ENCODE data around the gene ZNRF2.

DNA sequence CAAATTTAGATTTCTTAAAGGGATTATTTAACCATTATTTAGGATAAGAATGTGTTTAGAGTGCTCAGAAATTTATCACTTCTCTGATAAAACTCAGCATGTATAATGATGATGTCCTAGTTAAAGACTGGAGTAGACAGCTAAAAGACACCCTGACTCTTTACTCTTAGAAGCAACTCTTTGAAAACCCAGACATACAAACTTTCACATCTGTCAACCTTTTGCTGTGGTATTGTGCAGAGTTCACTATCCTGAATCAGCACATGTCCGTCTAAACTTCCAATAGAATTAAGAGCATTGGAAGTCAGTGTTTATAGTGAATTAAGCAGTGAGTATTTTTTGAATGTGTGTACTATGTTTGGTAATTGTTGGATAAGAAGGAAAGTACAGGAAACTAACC is 24.9 kb downstream of the ZNRF2 start:
- TF ChIP-seq, protein P1, sequence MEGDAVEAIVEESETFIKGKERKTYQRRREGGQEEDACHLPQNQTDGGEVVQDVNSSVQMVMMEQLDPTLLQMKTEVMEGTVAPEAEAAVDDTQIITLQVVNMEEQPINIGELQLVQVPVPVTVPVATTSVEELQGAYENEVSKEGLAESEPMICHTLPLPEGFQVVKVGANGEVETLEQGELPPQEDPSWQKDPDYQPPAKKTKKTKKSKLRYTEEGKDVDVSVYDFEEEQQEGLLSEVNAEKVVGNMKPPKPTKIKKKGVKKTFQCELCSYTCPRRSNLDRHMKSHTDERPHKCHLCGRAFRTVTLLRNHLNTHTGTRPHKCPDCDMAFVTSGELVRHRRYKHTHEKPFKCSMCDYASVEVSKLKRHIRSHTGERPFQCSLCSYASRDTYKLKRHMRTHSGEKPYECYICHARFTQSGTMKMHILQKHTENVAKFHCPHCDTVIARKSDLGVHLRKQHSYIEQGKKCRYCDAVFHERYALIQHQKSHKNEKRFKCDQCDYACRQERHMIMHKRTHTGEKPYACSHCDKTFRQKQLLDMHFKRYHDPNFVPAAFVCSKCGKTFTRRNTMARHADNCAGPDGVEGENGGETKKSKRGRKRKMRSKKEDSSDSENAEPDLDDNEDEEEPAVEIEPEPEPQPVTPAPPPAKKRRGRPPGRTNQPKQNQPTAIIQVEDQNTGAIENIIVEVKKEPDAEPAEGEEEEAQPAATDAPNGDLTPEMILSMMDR (IDR thresholded peaks at IDR 0.05): no peak
- TF ChIP-seq POLR2A (IDR thresholded peaks at IDR 0.05): no peak

Measured in body of pancreas (tissue), 4 donors.